PFSK-1 (cell line): ENCODE measurements around the gene CEP104.

Experiments used
- FOXP2 ChIP-seq: optimal IDR thresholded peaks from 2 replicates; pipeline ENCODE3; 2011; ENCODE audit warnings: borderline replicate concordance, control low read depth, inconsistent platforms; ENCODE audit not compliant: insufficient read depth; ENCODE audit errors: extremely low read length, extremely low read depth
- REST ChIP-seq, 2 experiments: IDR thresholded peaks; 2 replicates each; pipeline versions ENCODE4 v1.6.1 to v1.8.0; 2011 to 2012; ENCODE audit warnings: low read depth in 2 of 2, low read length in 2 of 2, control low read depth in 1 of 2, inconsistent platforms in 1 of 2, mild to moderate bottlenecking in 1 of 2, moderate library complexity in 1 of 2; ENCODE audit not compliant: insufficient read depth in 1 of 2
- TAF1 ChIP-seq: IDR thresholded peaks from 2 replicates; pipeline ENCODE4 v1.6.1; 2012; ENCODE audit warnings: low read length, control low read depth, borderline replicate concordance; ENCODE audit not compliant: insufficient read depth

GRCh38 chr1:3795453-3796214 lies 61.4 kb downstream of the CEP104 start:
- TF ChIP-seq REST (IDR thresholded peaks at IDR 0.05; ENCODE audit: insufficient read depth in 1 of 2, low read depth in 2 of 2, low read length in 2 of 2): no peak
- no peak for TF ChIP-seq TAF1
- no peak for TF ChIP-seq FOXP2
